Prostate gland (tissue), 2 donors: ENCODE data around the gene CRB1. TPM values are rescaled to one million over a fixed set of nuclear protein-coding genes. Genes with fewer than 3 reads are reported as not detected.

ENCODE experiments used
- DNase-seq: peaks from one replicate; pipeline ENCODE4 v3.0.0-alpha.2; 2019; ENCODE audit warnings: low spot score
- H3K27ac ChIP-seq, 2 donors: fragments of 200-600 bp; sonication (generic); 2 replicates each; pipeline ENCODE4 v1.5.1; 2017 to 2019
- H3K27me3 ChIP-seq: fragments of 200-600 bp; sonication (generic); replicated peaks from 2 replicates; pipeline ENCODE4 v1.5.1; 2019; ENCODE audit not compliant: insufficient read depth
- H3K36me3 ChIP-seq, 2 donors: fragments of 200-600 bp; sonication (generic); 1 replicate in 1 of 2; 2 replicates in 1 of 2; pipeline versions ENCODE4 v1.5.1 to v1.8.1; 2017 to 2019
- H3K4me1 ChIP-seq: fragments of 200-600 bp; sonication (generic); replicated peaks from 2 replicates; pipeline ENCODE4 v1.5.1; 2019
- H3K4me3 ChIP-seq, 2 donors: fragments of 200-600 bp; sonication (generic); 2 replicates each; pipeline ENCODE4 v1.5.1; 2017 to 2019
- H3K9me3 ChIP-seq: fragments of 200-600 bp; sonication (generic); 2 replicates; pipeline ENCODE4 v1.5.1; 2017
- CTCF ChIP-seq, 4 experiments: fragments of 200-600 bp in 2 of 4; fragments of 450-650 bp in 2 of 4; sonication (generic) in 2 of 4; IDR thresholded peaks; 1 replicate in 3 of 4; 2 replicates in 1 of 4; pipeline ENCODE4 v1.5.1; 2016 to 2019; ENCODE audit warnings: antibody characterized with exemption in 4 of 4, mild to moderate bottlenecking in 2 of 4, moderate library complexity in 2 of 4
- POLR2A ChIP-seq: fragments of 450-650 bp; IDR thresholded peaks from one replicate; pipeline ENCODE4 v1.6.1; 2016; ENCODE audit warnings: antibody characterized with exemption, mild to moderate bottlenecking
- POLR2AphosphoS5 ChIP-seq: sonication (generic); formaldehyde crosslinking; IDR thresholded peaks from one replicate; pipeline ENCODE4 v1.6.1; 2017; ENCODE audit warnings: antibody characterized with exemption
- WGBS: methylation state at CpG from one replicate; pipeline ENCODE4 v1.1.5; 2018; 5-methylcytosine and 5-hydroxymethylcytosine counted together
- intact Hi-C: fragments of 100-400 bp; cut with DNase I; formaldehyde crosslinking; loops from one replicate; pipeline ENCODE4 v1.14.2; 2022
- total RNA-seq, 2 donors: library from RNA; depleted of rRNA; stranded (reverse); fragments of >200 nt; gene quantifications; one replicate each; pipeline ENCODE4 v1.1.0, GENCODE V29; 2016

Gene CRB1
- total RNA-seq, 2 donors from 2014 or later: 0.32 to 1.0 TPM

GRCh38 chr1:197343663-197344273 is 75.7 kb downstream of the CRB1 start:
- no peak for TF ChIP-seq CTCF (IDR thresholded peaks at IDR 0.05)
- no peak for TF ChIP-seq POLR2A
- TF ChIP-seq POLR2AphosphoS5: no peak
- no peaks in the 10 kb centered on the region for H3K4me1 ChIP-seq
- H3K27ac ChIP-seq: no peak overlapping the region
- H3K9me3 ChIP-seq: no peaks in the 10 kb centered on the region
- whole genome bisulfite sequencing: 48% methylated on average over 4 of the region's 4 CpGs
- intact Hi-C loops: no loop called here
- H3K27me3 ChIP-seq: no peaks in the 10 kb centered on the region
- no peaks in the 10 kb centered on the region for H3K36me3 ChIP-seq
- DNase-seq: no peak
- no peak overlapping the region for H3K4me3 ChIP-seq

- Histone ChIP-seq H3K36me3 (no peaks in the 10 kb centered on the region), H3K9me3 (no peaks in the 10 kb centered on the region), H3K27ac (no peak overlapping the region), H3K27me3 (no peaks in the 10 kb centered on the region), H3K4me3 (no peak overlapping the region), H3K4me1 (no peaks in the 10 kb centered on the region)
- intact Hi-C loops: no loop called here
- TF ChIP-seq POLR2AphosphoS5 (no peak), POLR2A (no peak)
- no peak for DNase-seq
- WGBS: 4% methylated on average over 2 of the region's 2 CpGs
Observed at GRCh38 chr1:197351821-197352440, 83.9 kb downstream of the CRB1 start.

DNA sequence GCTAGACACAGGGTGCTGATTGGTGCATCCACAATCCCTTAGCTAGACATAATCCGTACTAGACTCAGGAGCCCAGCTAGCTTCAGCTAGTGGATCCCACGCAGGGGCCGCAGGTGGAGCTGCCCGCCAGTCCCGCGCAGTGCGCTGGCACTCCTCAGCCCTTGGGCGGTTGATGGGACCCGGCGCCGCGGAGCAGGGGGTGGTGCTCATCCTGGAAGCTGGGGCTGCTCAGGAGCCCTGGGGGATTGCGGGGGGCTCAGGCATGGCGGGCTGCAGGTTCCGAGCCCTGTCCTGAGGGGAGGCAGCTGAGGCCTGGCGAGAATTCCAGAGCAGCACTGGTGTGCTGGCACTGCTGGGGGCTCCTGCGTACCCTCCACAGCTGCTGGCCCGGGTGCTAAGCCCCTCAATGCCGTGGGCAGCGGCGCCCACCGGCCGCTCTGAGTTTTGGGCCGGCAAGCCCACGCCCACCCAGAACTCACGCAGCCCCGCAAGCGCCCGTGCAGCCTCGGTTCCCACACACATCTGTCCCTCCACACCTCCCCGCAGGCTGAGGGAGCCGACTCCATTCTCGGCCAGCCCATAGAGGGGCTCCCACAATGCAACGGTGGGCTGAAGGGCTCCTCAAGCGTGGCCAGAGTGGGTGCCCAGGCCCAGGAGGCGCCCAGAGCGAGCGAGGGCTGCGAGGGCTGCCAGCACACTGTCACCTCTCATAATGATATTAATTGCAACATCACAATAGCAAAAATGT is 87.4 kb downstream of the CRB1 start:
- H3K4me3 ChIP-seq: no peak overlapping the region
- WGBS: 89% methylated on average over 13 of the region's 39 CpGs
- H3K27me3 ChIP-seq: no peaks in the 10 kb centered on the region
- no peaks in the 10 kb centered on the region for H3K4me1 ChIP-seq
- DNase-seq: no peak
- no peaks in the 10 kb centered on the region for H3K9me3 ChIP-seq
- TF ChIP-seq CTCF (IDR thresholded peaks at IDR 0.05) (no peak), POLR2A (no peak), POLR2AphosphoS5 (no peak)
- no peak overlapping the region for H3K27ac ChIP-seq
- intact Hi-C loops: no loop called here
- no peaks in the 10 kb centered on the region for H3K36me3 ChIP-seq

- DNase-seq: no peak
- no peak overlapping the region for H3K27ac ChIP-seq
- H3K36me3 ChIP-seq: no peaks in the 10 kb centered on the region
- TF ChIP-seq CTCF (IDR thresholded peaks at IDR 0.05): peak in 3 of 4 experiments; percentile 33 to 58 (median 45)
- no peak for TF ChIP-seq POLR2AphosphoS5
- H3K4me1 ChIP-seq: no peaks in the 10 kb centered on the region
- WGBS: 62% methylated on average over 5 of the region's 5 CpGs
- no peaks in the 10 kb centered on the region for H3K9me3 ChIP-seq
- intact Hi-C loops: no loop called here
- H3K4me3 ChIP-seq: no peak overlapping the region
- H3K27me3 ChIP-seq: no peaks in the 10 kb centered on the region
Observed at GRCh38 chr1:197356723-197357533, 88.9 kb downstream of the CRB1 start.

DNA sequence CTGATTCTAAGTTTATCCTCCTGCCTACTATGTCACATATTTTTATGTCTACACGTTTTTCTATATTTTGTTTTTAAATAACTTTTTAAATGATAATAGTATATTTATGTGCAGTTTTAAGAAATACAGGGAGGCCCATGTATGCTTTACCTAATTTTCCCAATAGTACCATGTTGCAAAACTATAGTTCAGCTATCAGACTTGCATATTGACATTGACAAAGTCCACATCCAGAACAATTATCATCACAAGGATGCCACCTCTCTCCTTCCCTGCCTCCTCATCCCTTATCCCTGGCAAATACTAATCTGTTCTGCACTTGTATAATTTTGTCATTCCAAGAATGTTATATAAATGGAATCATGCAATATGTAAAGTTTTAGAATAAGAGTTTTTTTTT is 90.9 kb downstream of the CRB1 start:
- intact Hi-C loops: no loop called here
- Histone ChIP-seq H3K36me3 (no peaks in the 10 kb centered on the region), H3K27me3 (no peaks in the 10 kb centered on the region), H3K9me3 (no peaks in the 10 kb centered on the region), H3K4me1 (no peaks in the 10 kb centered on the region), H3K27ac (no peak overlapping the region), H3K4me3 (no peak overlapping the region)
- no peak for DNase-seq
- 63% methylated on average over 1 of the region's 1 CpG for WGBS
- no peak for TF ChIP-seq POLR2AphosphoS5
- TF ChIP-seq CTCF (IDR thresholded peaks at IDR 0.05): no peak
- TF ChIP-seq POLR2A: no peak
